ENCODE data around the gene ARMC2. TPM values are rescaled to one million over a fixed set of nuclear protein-coding genes. Genes with fewer than 3 reads are reported as not detected.

The ARMC2 gene
- total and polyA plus RNA-seq, 2 experiments from 2014 or later = 2.7 to 4.4 TPM

DNA sequence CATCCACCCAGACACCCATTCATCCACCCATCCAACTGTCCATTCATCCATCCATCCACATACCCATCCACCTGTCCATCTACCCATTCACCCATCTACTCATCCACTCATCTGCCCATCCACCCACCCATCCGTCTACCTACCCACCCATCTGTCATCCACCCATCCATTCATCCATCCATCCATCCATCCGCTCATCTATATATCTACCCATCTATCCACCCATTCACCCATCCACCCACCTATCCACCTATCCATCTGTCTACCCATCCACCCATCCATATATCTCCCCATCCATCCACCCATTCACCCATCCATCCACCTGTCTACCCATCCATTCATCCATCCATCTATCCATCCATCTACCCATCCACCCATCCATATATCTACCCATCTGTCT lies 30.7 kb downstream of the ARMC2 start:
- Histone ChIP-seq H3K36me3 (ENCODE audit: insufficient read depth) (no peaks in the 10 kb centered on the region), H3K4me1 (ENCODE audit: insufficient read depth) (no peaks in the 10 kb centered on the region), H2AFZ (no peak overlapping the region), H4K20me1 (replicated peaks; ENCODE audit: insufficient read depth) (no peaks in the 10 kb centered on the region), H3K27ac (ENCODE audit: low read depth) (no peak overlapping the region), H3K27me3 (ENCODE audit: insufficient read depth) (no peaks in the 10 kb centered on the region), H3K79me2 (replicated peaks; ENCODE audit: insufficient read depth) (no peaks in the 10 kb centered on the region), H3K9me2 (ENCODE audit: insufficient read depth) (no peaks in the 10 kb centered on the region), H3K4me3 (no peak overlapping the region), H3K4me2 (no peak overlapping the region), H3F3A (replicated peaks; ENCODE audit: low read depth) (no peaks in the 10 kb centered on the region)
- DNase-seq (ENCODE audit: low spot score) (no peak), ATAC-seq (no peak)
- no peak for TF ChIP-seq JUNB (IDR thresholded peaks at IDR 0.05; ENCODE audit: unreplicated experiment)
- TF ChIP-seq, protein P1, sequence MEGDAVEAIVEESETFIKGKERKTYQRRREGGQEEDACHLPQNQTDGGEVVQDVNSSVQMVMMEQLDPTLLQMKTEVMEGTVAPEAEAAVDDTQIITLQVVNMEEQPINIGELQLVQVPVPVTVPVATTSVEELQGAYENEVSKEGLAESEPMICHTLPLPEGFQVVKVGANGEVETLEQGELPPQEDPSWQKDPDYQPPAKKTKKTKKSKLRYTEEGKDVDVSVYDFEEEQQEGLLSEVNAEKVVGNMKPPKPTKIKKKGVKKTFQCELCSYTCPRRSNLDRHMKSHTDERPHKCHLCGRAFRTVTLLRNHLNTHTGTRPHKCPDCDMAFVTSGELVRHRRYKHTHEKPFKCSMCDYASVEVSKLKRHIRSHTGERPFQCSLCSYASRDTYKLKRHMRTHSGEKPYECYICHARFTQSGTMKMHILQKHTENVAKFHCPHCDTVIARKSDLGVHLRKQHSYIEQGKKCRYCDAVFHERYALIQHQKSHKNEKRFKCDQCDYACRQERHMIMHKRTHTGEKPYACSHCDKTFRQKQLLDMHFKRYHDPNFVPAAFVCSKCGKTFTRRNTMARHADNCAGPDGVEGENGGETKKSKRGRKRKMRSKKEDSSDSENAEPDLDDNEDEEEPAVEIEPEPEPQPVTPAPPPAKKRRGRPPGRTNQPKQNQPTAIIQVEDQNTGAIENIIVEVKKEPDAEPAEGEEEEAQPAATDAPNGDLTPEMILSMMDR (conservative IDR thresholded peaks at IDR 0.05; ENCODE audit: low read depth in 2 of 2) = no peak
- TF ChIP-seq, protein P2, sequence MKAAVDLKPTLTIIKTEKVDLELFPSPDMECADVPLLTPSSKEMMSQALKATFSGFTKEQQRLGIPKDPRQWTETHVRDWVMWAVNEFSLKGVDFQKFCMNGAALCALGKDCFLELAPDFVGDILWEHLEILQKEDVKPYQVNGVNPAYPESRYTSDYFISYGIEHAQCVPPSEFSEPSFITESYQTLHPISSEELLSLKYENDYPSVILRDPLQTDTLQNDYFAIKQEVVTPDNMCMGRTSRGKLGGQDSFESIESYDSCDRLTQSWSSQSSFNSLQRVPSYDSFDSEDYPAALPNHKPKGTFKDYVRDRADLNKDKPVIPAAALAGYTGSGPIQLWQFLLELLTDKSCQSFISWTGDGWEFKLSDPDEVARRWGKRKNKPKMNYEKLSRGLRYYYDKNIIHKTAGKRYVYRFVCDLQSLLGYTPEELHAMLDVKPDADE (IDR thresholded peaks at IDR 0.05) = no peak
- TF ChIP-seq, protein P3, sequence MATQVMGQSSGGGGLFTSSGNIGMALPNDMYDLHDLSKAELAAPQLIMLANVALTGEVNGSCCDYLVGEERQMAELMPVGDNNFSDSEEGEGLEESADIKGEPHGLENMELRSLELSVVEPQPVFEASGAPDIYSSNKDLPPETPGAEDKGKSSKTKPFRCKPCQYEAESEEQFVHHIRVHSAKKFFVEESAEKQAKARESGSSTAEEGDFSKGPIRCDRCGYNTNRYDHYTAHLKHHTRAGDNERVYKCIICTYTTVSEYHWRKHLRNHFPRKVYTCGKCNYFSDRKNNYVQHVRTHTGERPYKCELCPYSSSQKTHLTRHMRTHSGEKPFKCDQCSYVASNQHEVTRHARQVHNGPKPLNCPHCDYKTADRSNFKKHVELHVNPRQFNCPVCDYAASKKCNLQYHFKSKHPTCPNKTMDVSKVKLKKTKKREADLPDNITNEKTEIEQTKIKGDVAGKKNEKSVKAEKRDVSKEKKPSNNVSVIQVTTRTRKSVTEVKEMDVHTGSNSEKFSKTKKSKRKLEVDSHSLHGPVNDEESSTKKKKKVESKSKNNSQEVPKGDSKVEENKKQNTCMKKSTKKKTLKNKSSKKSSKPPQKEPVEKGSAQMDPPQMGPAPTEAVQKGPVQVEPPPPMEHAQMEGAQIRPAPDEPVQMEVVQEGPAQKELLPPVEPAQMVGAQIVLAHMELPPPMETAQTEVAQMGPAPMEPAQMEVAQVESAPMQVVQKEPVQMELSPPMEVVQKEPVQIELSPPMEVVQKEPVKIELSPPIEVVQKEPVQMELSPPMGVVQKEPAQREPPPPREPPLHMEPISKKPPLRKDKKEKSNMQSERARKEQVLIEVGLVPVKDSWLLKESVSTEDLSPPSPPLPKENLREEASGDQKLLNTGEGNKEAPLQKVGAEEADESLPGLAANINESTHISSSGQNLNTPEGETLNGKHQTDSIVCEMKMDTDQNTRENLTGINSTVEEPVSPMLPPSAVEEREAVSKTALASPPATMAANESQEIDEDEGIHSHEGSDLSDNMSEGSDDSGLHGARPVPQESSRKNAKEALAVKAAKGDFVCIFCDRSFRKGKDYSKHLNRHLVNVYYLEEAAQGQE (IDR thresholded peaks at IDR 0.05; ENCODE audit: unreplicated experiment) = no peak
- Mint-ChIP-seq H3K4me1 (peaks cover 8% of the 10 kb centered on the region; the same call in 1 of the 3 replicates), H3K9me3 (no peaks in the 10 kb centered on the region), H3K27ac (no peak overlapping the region), H3K36me3 (ENCODE audit: low read depth) (no peaks in the 10 kb centered on the region), H3K4me3 (no peak overlapping the region), H3K27me3 (ENCODE audit: insufficient read depth, low read depth, poor library complexity) (peaks cover 4% of the 10 kb centered on the region)

DNA sequence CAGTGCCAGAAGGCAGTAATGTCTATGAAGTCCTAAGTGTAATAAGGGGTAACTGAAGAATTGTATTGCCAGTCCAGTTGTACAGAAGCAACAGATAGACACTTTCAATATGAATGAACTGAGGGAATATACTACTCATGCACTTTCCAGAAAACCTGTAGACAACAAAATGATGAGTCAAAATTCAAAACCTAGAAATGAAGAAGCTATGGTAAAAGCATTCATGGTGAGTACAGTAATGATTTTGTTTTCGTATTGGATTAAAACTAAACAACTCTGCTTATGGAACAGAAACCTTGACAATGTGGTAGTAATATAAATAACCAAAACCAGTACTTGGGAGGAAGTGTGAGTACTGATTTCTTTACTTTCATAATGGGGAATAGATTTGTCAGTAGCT lies 35.0 kb downstream of the ARMC2 start:
- Histone ChIP-seq H3K36me3 (ENCODE audit: insufficient read depth) (no peaks in the 10 kb centered on the region), H3K4me1 (ENCODE audit: insufficient read depth) (no peaks in the 10 kb centered on the region), H4K20me1 (replicated peaks; ENCODE audit: insufficient read depth) (no peaks in the 10 kb centered on the region), H3K27me3 (ENCODE audit: insufficient read depth) (no peaks in the 10 kb centered on the region), H3K79me2 (replicated peaks; ENCODE audit: insufficient read depth) (no peaks in the 10 kb centered on the region), H2AFZ (no peak overlapping the region), H3K27ac (ENCODE audit: low read depth) (no peak overlapping the region), H3K4me2 (no peak overlapping the region), H3K9me2 (ENCODE audit: insufficient read depth) (no peaks in the 10 kb centered on the region), H3F3A (replicated peaks; ENCODE audit: low read depth) (no peaks in the 10 kb centered on the region), H3K4me3 (no peak overlapping the region)
- Mint-ChIP-seq H3K36me3 (ENCODE audit: low read depth) (no peaks in the 10 kb centered on the region), H3K9me3 (no peaks in the 10 kb centered on the region), H3K4me3 (no peak overlapping the region), H3K27ac (no peak overlapping the region), H3K27me3 (ENCODE audit: insufficient read depth, low read depth, poor library complexity) (peaks cover 6% of the 10 kb centered on the region), H3K4me1 (peaks cover 10% of the 10 kb centered on the region)
- ATAC-seq (no peak), DNase-seq (ENCODE audit: low spot score) (no peak)
- TF ChIP-seq JUNB (IDR thresholded peaks at IDR 0.05; ENCODE audit: unreplicated experiment) = no peak
- TF ChIP-seq, protein P3 (IDR thresholded peaks at IDR 0.05; ENCODE audit: unreplicated experiment) = no peak
- no peak for TF ChIP-seq EZH2phosphoT487 (IDR thresholded peaks at IDR 0.05; ENCODE audit: unreplicated experiment)
- TF ChIP-seq, protein P2 (IDR thresholded peaks at IDR 0.05) = no peak
- no peak for TF ChIP-seq POLR2AphosphoS5 (IDR thresholded peaks at IDR 0.05; ENCODE audit: low read depth)

All from GM23338 (cell line).